ENCODE results near the gene GAL3ST3.
"Not testable (repeated sequence)": the region's sequence is repeated elsewhere in the genome, so short reads cannot be mapped to it uniquely, and the experiment has no call there.

The GAL3ST3 gene

GRCh38 chr11:66035653-66036333 lies 13.2 kb downstream of the GAL3ST3 start:
- no peak for TF ChIP-seq CTCF (IDR thresholded peaks at IDR 0.05; ENCODE audit: low read length, missing control alignments)
- no peak for DNase-seq (ENCODE audit: low read depth)
- H3K4me3 ChIP-seq (replicated peaks; ENCODE audit: low read depth, low read length): no peak overlapping the region

GRCh38 chr11:66032957-66033735 lies 15.8 kb downstream of the GAL3ST3 start:
- DNase-seq (ENCODE audit: low read depth): no peak
- no peak overlapping the region for H3K4me3 ChIP-seq (replicated peaks; ENCODE audit: low read depth, low read length)
- TF ChIP-seq CTCF (IDR thresholded peaks at IDR 0.05; ENCODE audit: low read length, missing control alignments): no peak

- H3K4me3 ChIP-seq (replicated peaks; ENCODE audit: low read depth, low read length): no peak within 1 kb of the TSS
- no peak for TF ChIP-seq CTCF (IDR thresholded peaks at IDR 0.05; ENCODE audit: low read length, missing control alignments)
- no peak for DNase-seq (ENCODE audit: low read depth)
Observed at GRCh38 chr11:66026017-66026529, 22.9 kb downstream of the GAL3ST3 start, which contains the start of gene CATSPER1. TSS of gene CATSPER1 (minus strand) at chr11:66026479. CDS start at chr11:66026379, 100 bp downstream.

GRCh38 chr11:66023186-66023440 lies 25.8 kb downstream of the GAL3ST3 start:
- DNase-seq (ENCODE audit: low read depth); H3K4me3 ChIP-seq (replicated peaks; ENCODE audit: low read depth, low read length): not testable (repeated sequence)

- DNase-seq (ENCODE audit: low read depth): peak; percentile 62
- no peak overlapping the region for H3K4me3 ChIP-seq (replicated peaks; ENCODE audit: low read depth, low read length)
- TF ChIP-seq CTCF (IDR thresholded peaks at IDR 0.05; ENCODE audit: low read length, missing control alignments): peak; percentile 72
Observed at GRCh38 chr11:66022401-66023185, 26.4 kb downstream of the GAL3ST3 start.

- no peak overlapping the region for H3K4me3 ChIP-seq (replicated peaks; ENCODE audit: low read depth, low read length)
- no peak for TF ChIP-seq CTCF (IDR thresholded peaks at IDR 0.05; ENCODE audit: low read length, missing control alignments)
- peak; percentile 66 for DNase-seq (ENCODE audit: low read depth)
Observed at GRCh38 chr11:66020618-66021357, 28.2 kb downstream of the GAL3ST3 start.

All from fibroblast of pulmonary artery (primary cell).